CD8-positive, alpha-beta memory T cell (primary cell): ENCODE data around the gene GRAMD1C. TPM values are rescaled to one million over a fixed set of nuclear protein-coding genes. Genes with fewer than 3 reads are reported as not detected.

Experiments
- CTCF ChIA-PET: fragments of 350-600 bp; sonication (Branson Sonifier 250); formaldehyde crosslinking; loops from one replicate; lab custom pipeline; 2021; ENCODE audit warnings: antibody characterized with exemption; lab: Charles Lee
- POLR2A ChIA-PET: fragments of 350-600 bp; sonication (Branson Sonifier 250); formaldehyde crosslinking; loops from one replicate; lab custom pipeline; 2021; ENCODE audit warnings: antibody characterized with exemption; lab: Charles Lee
- DNase-seq, 5 donors: peaks; one replicate each; pipeline versions ENCODE4 v3.0.0 to v3.0.0-alpha.2; 2020 to 2022; ENCODE audit warnings: mixed read lengths in 1 of 5
- H3K27ac ChIP-seq: one replicate; pipeline ENCODE4 v1.7.0; 2013; ENCODE audit warnings: low read depth, mild to moderate bottlenecking, low read length, moderate library complexity
- H3K27me3 ChIP-seq: 2 replicates; pipeline ENCODE4 v1.7.0; 2013; ENCODE audit warnings: low read length, mild to moderate bottlenecking; ENCODE audit not compliant: insufficient read depth, poor library complexity, severe bottlenecking
- H3K36me3 ChIP-seq: 2 replicates; pipeline ENCODE4 v1.7.0; 2013; ENCODE audit warnings: mild to moderate bottlenecking, low read length, moderate library complexity; ENCODE audit not compliant: insufficient read depth
- H3K4me1 ChIP-seq: 2 replicates; pipeline ENCODE4 v1.7.0; 2013; ENCODE audit warnings: mild to moderate bottlenecking, low read length, moderate library complexity; ENCODE audit not compliant: insufficient read depth
- H3K4me3 ChIP-seq: 2 replicates; pipeline ENCODE4 v1.7.0; 2013; ENCODE audit warnings: mild to moderate bottlenecking, low read length
- H3K9me3 ChIP-seq: 2 replicates; pipeline ENCODE4 v1.7.0; 2013; ENCODE audit warnings: mild to moderate bottlenecking, low read length
- H3K27ac Mint-ChIP-seq, 8 donors: one replicate each; pipeline ENCODE4 v1.8.0; 2020 to 2021; ENCODE audit warnings: mixed read lengths in 8 of 8, mild to moderate bottlenecking in 6 of 8, inconsistent platforms in 3 of 8, moderate library complexity in 3 of 8
- H3K27me3 Mint-ChIP-seq, 2 donors: one replicate each; pipeline ENCODE4 v1.8.0; 2020 to 2021; ENCODE audit warnings: mixed read lengths in 2 of 2, mild to moderate bottlenecking in 1 of 2, moderate library complexity in 1 of 2
- H3K36me3 Mint-ChIP-seq, 3 donors: one replicate each; pipeline ENCODE4 v1.8.0; 2020 to 2021; ENCODE audit warnings: mixed read lengths in 3 of 3, inconsistent platforms in 1 of 3, mild to moderate bottlenecking in 1 of 3
- H3K4me1 Mint-ChIP-seq, 3 donors: one replicate each; pipeline ENCODE4 v1.8.0; 2020 to 2021; ENCODE audit warnings: mixed read lengths in 3 of 3, inconsistent platforms in 1 of 3, mild to moderate bottlenecking in 1 of 3
- H3K4me3 Mint-ChIP-seq, 7 donors: one replicate each; pipeline ENCODE4 v1.8.0; 2020 to 2021; ENCODE audit warnings: mixed read lengths in 7 of 7, mild to moderate bottlenecking in 6 of 7, moderate library complexity in 4 of 7, inconsistent platforms in 2 of 7
- H3K9me3 Mint-ChIP-seq, 5 donors: one replicate each; pipeline ENCODE4 v1.8.0; 2020 to 2022; ENCODE audit warnings: mixed read lengths in 5 of 5, mild to moderate bottlenecking in 3 of 5, moderate library complexity in 2 of 5, inconsistent platforms in 1 of 5
- polyA plus RNA-seq: library from polyadenylated mRNA; unstranded; fragments of 300-500 nt; fragmentation: Illumina TruSeq; gene quantifications from one replicate; pipeline ENCODE4 v1.2.3, GENCODE V29; 2021
- total RNA-seq, 2 experiments: library from RNA; stranded (reverse); gene quantifications; one replicate each; pipeline ENCODE4 v1.2.3, GENCODE V29; 2021

The GRAMD1C gene
- total and polyA plus RNA-seq, 3 experiments from 2014 or later, result 0.47 to 0.81 (median 0.68) TPM

GRCh38 chr3:113895964-113896363, 57.4 kb downstream of the GRAMD1C start:
- POLR2A ChIA-PET, result no interaction called here
- CTCF ChIA-PET, result no interaction called here

GRCh38 chr3:113896930-113897329, 58.3 kb downstream of the GRAMD1C start:
- H3K9me3 ChIP-seq, result no peaks in the 10 kb centered on the region
- H3K27ac ChIP-seq, result no peak overlapping the region
- peaks cover 5% of the 10 kb centered on the region for H3K4me1 ChIP-seq
- ChIA-PET CTCF (interaction anchor here (1.3 kb wide), 1 partner anchor 16 kb away, joined by 4 read pairs; no protein-coding TSS in a partner anchor), POLR2A (interaction anchor here (0.7 kb wide), 1 partner anchor 14 kb away, joined by 3 read pairs; no protein-coding TSS in a partner anchor)
- no peak overlapping the region for H3K4me3 ChIP-seq
- no peaks in the 10 kb centered on the region for H3K36me3 ChIP-seq
- peak overlapping the region in 1 of 8 donors; percentile 22 for H3K27ac Mint-ChIP-seq
- no peaks in the 10 kb centered on the region for H3K9me3 Mint-ChIP-seq
- H3K4me1 Mint-ChIP-seq, result peaks cover 6 to 10% (median 9%) of the 10 kb centered on the region in 3 donors
- no peaks in the 10 kb centered on the region for H3K27me3 Mint-ChIP-seq
- peaks cover 0 to 3% (median 0%) of the 10 kb centered on the region in 3 donors for H3K36me3 Mint-ChIP-seq
- H3K4me3 Mint-ChIP-seq, result no peak overlapping the region
- H3K27me3 ChIP-seq, result no peaks in the 10 kb centered on the region
- DNase-seq, result no peak

More at GRCh38 chr3:113895964-113896363, 57.4 kb downstream of the GRAMD1C start:
- H3K9me3 Mint-ChIP-seq, result no peaks in the 10 kb centered on the region
- DNase-seq, result no peak
- no peak overlapping the region for H3K27ac Mint-ChIP-seq
- no peaks in the 10 kb centered on the region for H3K9me3 ChIP-seq
- no peak overlapping the region for H3K4me3 ChIP-seq
- H3K4me1 Mint-ChIP-seq, result peaks cover 6 to 10% (median 9%) of the 10 kb centered on the region in 3 donors
- no peaks in the 10 kb centered on the region for H3K27me3 Mint-ChIP-seq
- H3K36me3 Mint-ChIP-seq, result peaks cover 0 to 3% (median 0%) of the 10 kb centered on the region in 3 donors
- peaks cover 5% of the 10 kb centered on the region for H3K4me1 ChIP-seq
- H3K4me3 Mint-ChIP-seq, result no peak overlapping the region
- H3K36me3 ChIP-seq, result no peaks in the 10 kb centered on the region
- H3K27ac ChIP-seq, result no peak overlapping the region
- H3K27me3 ChIP-seq, result no peaks in the 10 kb centered on the region

- H3K4me3 ChIP-seq, result no peak overlapping the region
- CTCF ChIA-PET, result interaction anchor here (1.3 kb wide), 1 partner anchor 16 kb away, joined by 4 read pairs; no protein-coding TSS in a partner anchor
- Mint-ChIP-seq H3K4me3 (peak overlapping the region in 6 of 7 donors; percentile 8 to 56 (median 42)), H3K4me1 (peaks cover 6 to 10% (median 9%) of the 10 kb centered on the region in 3 donors), H3K36me3 (peaks cover 0 to 3% (median 0%) of the 10 kb centered on the region in 3 donors), H3K27ac (peak overlapping the region in 1 of 8 donors; percentile 24), H3K27me3 (no peaks in the 10 kb centered on the region), H3K9me3 (no peaks in the 10 kb centered on the region)
- POLR2A ChIA-PET, result interaction anchor here (0.7 kb wide), 1 partner anchor 14 kb away, joined by 3 read pairs; no protein-coding TSS in a partner anchor
- H3K4me1 ChIP-seq, result peaks cover 5% of the 10 kb centered on the region
- H3K9me3 ChIP-seq, result no peaks in the 10 kb centered on the region
- no peaks in the 10 kb centered on the region for H3K36me3 ChIP-seq
- DNase-seq, result no peak
- H3K27ac ChIP-seq, result no peak overlapping the region
- no peaks in the 10 kb centered on the region for H3K27me3 ChIP-seq
Measured at GRCh38 chr3:113897373-113897777, 58.8 kb downstream of the GRAMD1C start.

GRCh38 chr3:113898892-113899291, 60.3 kb downstream of the GRAMD1C start:
- H3K4me3 ChIP-seq, result no peak overlapping the region
- no peaks in the 10 kb centered on the region for H3K9me3 Mint-ChIP-seq
- ChIA-PET CTCF (no interaction called here), POLR2A (no interaction called here)
- H3K27me3 ChIP-seq, result no peaks in the 10 kb centered on the region
- H3K4me1 ChIP-seq, result peaks cover 5% of the 10 kb centered on the region
- no peak overlapping the region for H3K27ac ChIP-seq
- no peaks in the 10 kb centered on the region for H3K9me3 ChIP-seq
- no peak overlapping the region for H3K27ac Mint-ChIP-seq
- H3K4me3 Mint-ChIP-seq, result no peak overlapping the region
- peaks cover 0 to 6% of the 10 kb centered on the region in 2 donors for H3K27me3 Mint-ChIP-seq
- H3K36me3 ChIP-seq, result no peaks in the 10 kb centered on the region
- H3K36me3 Mint-ChIP-seq, result no peaks in the 10 kb centered on the region
- DNase-seq, result no peak
- peaks cover 6 to 10% (median 9%) of the 10 kb centered on the region in 3 donors for H3K4me1 Mint-ChIP-seq

GRCh38 chr3:113906568-113907140, 68.1 kb downstream of the GRAMD1C start:
- no peaks in the 10 kb centered on the region for H3K36me3 ChIP-seq
- no peaks in the 10 kb centered on the region for H3K4me1 ChIP-seq
- no peaks in the 10 kb centered on the region for H3K9me3 ChIP-seq
- H3K27ac Mint-ChIP-seq, result no peak overlapping the region
- no peak overlapping the region for H3K4me3 ChIP-seq
- H3K27me3 ChIP-seq, result no peaks in the 10 kb centered on the region
- ChIA-PET CTCF (interaction anchor here (0.9 kb wide), 1 partner anchor 69 kb away, joined by 3 read pairs; no protein-coding TSS in a partner anchor), POLR2A (no interaction called here)
- no peaks in the 10 kb centered on the region for H3K4me1 Mint-ChIP-seq
- H3K9me3 Mint-ChIP-seq, result no peaks in the 10 kb centered on the region
- H3K4me3 Mint-ChIP-seq, result no peak overlapping the region
- no peak overlapping the region for H3K27ac ChIP-seq
- peaks cover 0 to 9% of the 10 kb centered on the region in 2 donors for H3K27me3 Mint-ChIP-seq
- no peaks in the 10 kb centered on the region for H3K36me3 Mint-ChIP-seq
- DNase-seq, result no peak

GRCh38 chr3:113908133-113908532, 69.5 kb downstream of the GRAMD1C start:
- Mint-ChIP-seq H3K4me3 (no peak overlapping the region), H3K4me1 (peaks cover 4 to 8% (median 5%) of the 10 kb centered on the region in 3 donors), H3K9me3 (no peaks in the 10 kb centered on the region), H3K27ac (no peak overlapping the region), H3K27me3 (peaks cover 0 to 9% of the 10 kb centered on the region in 2 donors), H3K36me3 (no peaks in the 10 kb centered on the region)
- DNase-seq, result no peak
- ChIA-PET CTCF (no interaction called here), POLR2A (no interaction called here)
- Histone ChIP-seq H3K4me3 (no peak overlapping the region), H3K4me1 (no peaks in the 10 kb centered on the region), H3K36me3 (no peaks in the 10 kb centered on the region), H3K27me3 (no peaks in the 10 kb centered on the region), H3K27ac (no peak overlapping the region), H3K9me3 (no peaks in the 10 kb centered on the region)

GRCh38 chr3:113910966-113911365, 72.4 kb downstream of the GRAMD1C start:
- H3K36me3 Mint-ChIP-seq, result no peaks in the 10 kb centered on the region
- peaks cover 4 to 8% (median 5%) of the 10 kb centered on the region in 3 donors for H3K4me1 Mint-ChIP-seq
- CTCF ChIA-PET, result interaction anchor here (1.2 to 2.1 kb wide), 3 partner anchors 66 to 174 kb away, joined by 3 to 6 read pairs (median 6); no protein-coding TSS in a partner anchor
- no peak overlapping the region for H3K27ac ChIP-seq
- no peak overlapping the region for H3K27ac Mint-ChIP-seq
- H3K4me1 ChIP-seq, result no peaks in the 10 kb centered on the region
- H3K36me3 ChIP-seq, result no peaks in the 10 kb centered on the region
- DNase-seq, result no peak
- H3K27me3 Mint-ChIP-seq, result no peaks in the 10 kb centered on the region
- no peaks in the 10 kb centered on the region for H3K27me3 ChIP-seq
- no peaks in the 10 kb centered on the region for H3K9me3 Mint-ChIP-seq
- no peaks in the 10 kb centered on the region for H3K9me3 ChIP-seq
- H3K4me3 Mint-ChIP-seq, result no peak overlapping the region
- H3K4me3 ChIP-seq, result no peak overlapping the region
- POLR2A ChIA-PET, result interaction anchor here (0.6 kb wide), 1 partner anchor 14 kb away, joined by 3 read pairs; no protein-coding TSS in a partner anchor
